GM15510 (cell line): ENCODE measurements around the gene FCN1.

Source experiments
- POLR2A ChIP-seq: IDR thresholded peaks from 3 replicates; pipeline ENCODE4 v1.6.1; 2011; ENCODE audit warnings: borderline replicate concordance; ENCODE audit not compliant: insufficient read length; ENCODE audit errors: extremely low read depth

FCN1 gene

GRCh38 chr9:134959126-134959970 is 41.6 kb upstream of the FCN1 start:
- no peak for TF ChIP-seq POLR2A

- no peak for TF ChIP-seq POLR2A
Measured at GRCh38 chr9:134957945-134958227, 40.2 kb upstream of the FCN1 start.

DNA sequence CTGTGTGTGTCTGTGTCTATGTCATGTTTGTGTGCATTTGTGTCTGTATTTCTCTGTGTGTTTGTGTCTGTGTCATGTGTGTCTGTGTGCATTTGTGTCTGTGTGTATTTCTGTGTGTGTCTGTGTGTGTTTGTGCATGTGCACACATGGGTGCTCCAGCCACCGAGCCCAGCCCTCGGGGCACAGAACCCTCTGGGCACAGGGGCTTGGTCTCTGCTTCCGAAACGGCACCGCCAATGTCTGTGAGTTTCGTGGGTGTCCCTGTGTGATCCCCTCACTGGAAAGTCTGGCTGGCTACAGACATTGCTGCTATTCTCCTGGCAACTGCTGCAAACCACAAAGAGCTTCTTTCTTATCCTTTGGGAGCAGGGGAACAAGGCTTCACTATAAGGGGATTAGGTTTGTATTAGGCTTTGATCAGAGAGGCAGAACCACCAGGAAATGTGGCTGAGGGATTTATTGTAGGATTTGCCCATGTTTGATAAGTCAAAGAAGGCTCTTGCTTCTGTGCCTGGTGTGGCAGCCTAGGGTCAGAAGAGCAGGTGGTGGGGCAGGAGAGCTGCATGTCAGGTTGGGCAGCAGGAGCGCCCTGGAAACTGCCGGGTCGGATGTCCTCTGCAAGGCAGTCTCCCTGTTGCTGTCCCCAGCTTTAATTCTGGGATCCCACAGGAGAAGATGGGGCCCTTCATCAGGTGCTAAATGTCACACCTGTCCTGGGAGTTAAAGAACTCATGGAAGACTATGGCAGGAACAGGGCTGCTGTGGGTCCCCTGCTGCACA is 39.6 kb upstream of the FCN1 start:
- TF ChIP-seq POLR2A, result no peak

GRCh38 chr9:134955801-134956200 is 38.1 kb upstream of the FCN1 start:
- no peak for TF ChIP-seq POLR2A

GRCh38 chr9:134955156-134955555 is 37.4 kb upstream of the FCN1 start:
- TF ChIP-seq POLR2A, result no peak

DNA sequence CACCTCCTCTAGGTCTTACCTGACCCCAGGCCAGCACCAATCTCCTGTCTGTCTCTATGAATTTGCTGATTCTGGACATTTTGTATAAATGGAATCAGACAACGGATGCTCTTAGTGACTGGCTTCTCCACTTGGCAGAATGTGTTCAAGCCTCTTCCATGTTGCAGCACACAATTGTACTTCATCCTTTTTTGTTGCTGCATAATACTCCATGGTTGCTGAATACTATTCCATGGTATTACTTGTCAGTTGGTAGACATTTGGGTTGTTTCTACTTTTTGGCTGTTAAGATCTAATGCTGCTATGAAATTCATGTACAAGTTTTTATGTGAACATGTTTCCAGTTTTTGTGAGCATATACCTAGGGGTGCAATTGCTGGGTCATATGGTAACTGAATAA is 34.3 kb upstream of the FCN1 start:
- TF ChIP-seq POLR2A, result no peak

DNA sequence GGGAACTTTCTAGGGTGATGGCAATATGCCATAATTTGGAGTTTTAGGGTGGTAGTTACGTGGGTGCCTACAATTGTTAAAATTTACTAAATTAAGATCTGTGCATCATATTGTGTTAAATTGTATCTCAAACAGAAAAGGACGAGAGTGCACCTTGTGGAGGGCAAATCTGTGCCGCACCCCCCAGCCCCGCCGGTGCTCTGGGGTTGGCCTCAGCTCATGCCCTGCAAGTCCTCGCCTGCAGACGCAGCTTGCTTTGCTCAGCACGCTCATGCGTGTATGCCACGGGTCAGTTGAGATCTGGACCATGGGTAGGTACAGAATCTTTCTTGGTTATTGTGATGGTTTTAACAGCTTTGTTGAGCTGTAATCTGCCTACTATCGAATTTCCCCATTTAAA is 33.7 kb upstream of the FCN1 start:
- no peak for TF ChIP-seq POLR2A

DNA sequence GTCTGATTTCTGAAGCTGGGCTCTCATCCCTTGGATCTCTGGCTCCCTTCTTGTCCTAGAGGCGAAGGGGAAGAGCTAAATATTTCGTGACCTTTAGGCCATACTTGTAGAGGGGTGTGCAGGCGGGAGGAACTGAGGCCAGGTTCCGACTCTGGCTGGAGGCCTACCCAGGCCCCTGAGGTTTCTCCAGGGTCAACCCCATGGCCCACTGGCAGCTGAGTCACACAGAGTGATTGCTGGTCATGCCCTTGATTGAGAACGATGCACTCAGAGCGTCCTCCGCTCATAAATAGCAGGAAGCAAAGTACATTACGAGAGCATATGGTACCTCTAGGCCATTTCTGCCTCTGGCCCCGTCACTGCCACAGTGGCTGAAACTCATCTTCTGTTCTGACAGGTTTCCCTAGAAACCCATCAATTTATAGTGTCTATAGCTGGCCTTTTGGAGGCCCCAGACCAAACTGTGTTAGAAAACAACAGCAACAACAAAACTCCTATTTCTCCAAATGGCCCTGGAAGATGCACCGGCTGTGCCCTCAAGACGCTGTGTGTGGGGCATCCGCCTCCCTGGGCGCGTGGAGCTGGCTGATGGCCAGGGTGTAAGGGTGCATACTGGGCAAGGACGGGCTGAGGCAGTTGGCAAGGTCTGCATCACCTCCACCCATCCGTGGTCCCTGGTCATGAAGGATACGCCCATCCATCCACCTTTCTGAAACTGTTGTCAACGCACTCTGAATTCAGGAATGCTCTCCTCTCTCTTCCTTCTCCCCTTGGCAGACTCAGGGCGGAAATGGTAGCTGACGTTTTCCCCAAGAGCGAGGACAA is 32.9 kb upstream of the FCN1 start:
- no peak for TF ChIP-seq POLR2A

- TF ChIP-seq POLR2A, result no peak
Measured at GRCh38 chr9:134949681-134950385, 32.1 kb upstream of the FCN1 start.

GRCh38 chr9:134948149-134948548 is 30.4 kb upstream of the FCN1 start:
- TF ChIP-seq POLR2A, result no peak

- no peak for TF ChIP-seq POLR2A
Measured at GRCh38 chr9:134947265-134947955, 29.7 kb upstream of the FCN1 start.

- TF ChIP-seq POLR2A, result no peak
Measured at GRCh38 chr9:134946663-134947062, 29.0 kb upstream of the FCN1 start.

- no peak for TF ChIP-seq POLR2A
Measured at GRCh38 chr9:134945509-134946275, 28.0 kb upstream of the FCN1 start.
